ENCODE measurements around the gene MYL12B. TPM values are rescaled to one million over a fixed set of nuclear protein-coding genes. Genes with fewer than 3 reads are reported as not detected.

Gene MYL12B
- total RNA-seq, 2 experiments from 2014 or later: 313 to 322 TPM

DNA sequence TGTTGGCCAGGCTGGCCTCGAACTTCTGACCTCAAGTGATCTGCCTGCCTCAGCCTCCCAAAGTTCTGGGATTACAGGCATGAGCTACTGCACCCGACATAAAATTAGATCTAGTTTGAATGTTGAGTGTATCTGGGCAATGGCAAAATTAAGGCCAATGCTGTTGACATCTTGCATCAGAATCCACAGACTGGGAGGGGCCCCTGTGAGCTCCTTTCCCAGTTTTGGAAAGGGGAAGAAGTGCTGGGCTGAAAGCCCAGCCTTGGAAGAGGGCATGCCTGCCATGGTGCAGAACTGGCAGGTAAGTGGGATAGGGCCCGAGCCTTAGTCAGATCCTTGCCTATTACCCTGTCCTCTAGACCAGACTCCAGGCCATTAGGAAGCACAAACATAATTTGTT lies 37.7 kb upstream of the MYL12B start:
- H3K27ac Mint-ChIP-seq: no peak overlapping the region
- CTCF ChIA-PET: no interaction called here
- H3K9me3 Mint-ChIP-seq (ENCODE audit: low read depth): no peaks in the 10 kb centered on the region
- H3K4me3 Mint-ChIP-seq: no peak overlapping the region
- ATAC-seq: no peak
- no peak for DNase-seq
- H3K36me3 Mint-ChIP-seq: no peaks in the 10 kb centered on the region
- peaks cover 10% of the 10 kb centered on the region for H3K4me1 Mint-ChIP-seq
- H3K27me3 Mint-ChIP-seq: no peaks in the 10 kb centered on the region

DNA sequence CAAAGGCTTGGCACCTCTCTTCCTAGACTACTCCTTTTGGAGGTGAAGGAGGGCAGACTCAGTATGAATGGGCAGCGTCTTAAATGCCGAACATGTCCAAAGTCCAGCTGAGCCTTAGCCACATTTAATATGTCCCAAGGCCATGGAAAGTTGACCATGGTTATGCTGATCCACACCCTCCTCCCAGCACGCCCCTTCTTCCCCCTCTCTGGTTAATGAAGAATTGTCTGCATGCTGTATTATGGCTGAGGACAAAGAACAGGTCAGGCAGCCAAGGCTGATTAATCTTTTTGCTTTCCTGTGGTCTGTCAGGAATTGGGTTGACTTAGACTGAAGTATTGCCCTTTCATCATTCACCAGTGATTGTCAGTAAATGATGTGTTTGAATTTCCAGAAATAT lies 36.3 kb upstream of the MYL12B start:
- CTCF ChIA-PET: no interaction called here
- peaks cover 10% of the 10 kb centered on the region for H3K4me1 Mint-ChIP-seq
- no peaks in the 10 kb centered on the region for H3K36me3 Mint-ChIP-seq
- no peaks in the 10 kb centered on the region for H3K9me3 Mint-ChIP-seq (ENCODE audit: low read depth)
- H3K4me3 Mint-ChIP-seq: no peak overlapping the region
- DNase-seq (no peak), ATAC-seq (no peak)
- no peak overlapping the region for H3K27ac Mint-ChIP-seq
- no peaks in the 10 kb centered on the region for H3K27me3 Mint-ChIP-seq

DNA sequence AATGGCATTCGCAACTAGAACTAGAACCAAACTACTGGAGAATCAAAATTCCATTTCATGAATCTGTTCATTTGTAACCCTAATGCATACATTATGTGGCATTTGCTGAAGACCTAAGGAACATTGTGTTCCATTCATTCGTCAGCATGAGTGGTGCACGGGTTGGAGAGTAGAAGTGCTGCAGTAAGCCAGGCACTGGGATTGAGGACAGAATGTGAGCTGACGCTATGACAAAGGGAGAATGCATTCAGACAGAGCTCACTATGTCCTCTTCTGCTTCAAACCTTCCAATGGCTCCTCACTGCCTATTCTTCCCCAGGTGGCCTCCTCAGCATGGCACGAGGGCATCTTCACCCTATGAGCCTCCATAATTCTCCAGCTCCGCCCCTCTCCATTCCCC lies 35.9 kb upstream of the MYL12B start:
- no peak overlapping the region for H3K4me3 Mint-ChIP-seq
- H3K36me3 Mint-ChIP-seq: no peaks in the 10 kb centered on the region
- H3K27me3 Mint-ChIP-seq: no peaks in the 10 kb centered on the region
- no peak for ATAC-seq
- no peak overlapping the region for H3K27ac Mint-ChIP-seq
- DNase-seq: no peak
- CTCF ChIA-PET: no interaction called here
- H3K9me3 Mint-ChIP-seq (ENCODE audit: low read depth): no peaks in the 10 kb centered on the region
- H3K4me1 Mint-ChIP-seq: peaks cover 15% of the 10 kb centered on the region

DNA sequence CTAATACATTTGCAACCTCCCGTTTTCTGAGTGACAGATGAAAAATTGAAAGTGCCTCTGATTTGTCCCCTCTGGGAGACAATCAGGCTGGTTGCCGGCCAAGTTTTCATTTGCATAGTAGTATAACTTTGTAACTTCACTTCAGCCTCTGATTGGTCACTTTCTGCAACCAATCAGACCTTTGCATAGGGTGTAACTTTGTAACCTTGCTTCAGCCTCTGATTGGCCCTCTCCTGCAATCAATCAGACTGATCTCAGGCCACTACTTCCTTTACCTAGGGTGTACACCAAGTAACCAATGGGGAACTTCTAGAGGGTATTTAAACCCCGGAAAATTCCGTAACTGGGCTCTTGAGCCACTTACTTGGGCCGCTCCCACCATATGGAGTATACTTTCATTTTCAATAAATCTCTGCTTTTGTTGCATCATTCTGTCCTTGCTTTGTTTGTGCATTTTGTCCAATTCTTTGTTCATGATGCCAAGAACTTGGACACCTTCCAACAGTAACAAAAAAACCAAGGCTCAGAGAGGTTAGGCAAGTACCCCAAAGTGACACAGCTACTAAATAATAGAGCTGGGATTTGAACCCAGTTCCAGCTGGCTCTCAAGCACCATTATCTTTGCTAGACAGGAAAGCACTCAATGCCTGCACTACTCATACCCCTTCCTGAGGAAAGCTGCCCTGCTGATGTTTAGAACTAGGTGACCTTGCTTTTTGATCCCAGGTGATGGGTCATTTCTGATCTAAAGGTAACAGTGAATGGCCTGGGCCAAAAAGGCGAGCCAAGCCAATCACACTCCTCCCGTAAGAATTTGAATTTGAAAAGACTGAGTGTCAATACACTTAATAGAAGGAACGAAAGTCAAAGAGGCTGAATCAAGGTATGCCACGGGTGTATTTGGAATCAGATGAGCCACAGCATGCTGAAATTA lies 31.3 kb upstream of the MYL12B start:
- DNase-seq: no peak
- ATAC-seq: no peak
- Mint-ChIP-seq H3K36me3 (peaks cover 2% of the 10 kb centered on the region), H3K4me1 (peaks cover 8% of the 10 kb centered on the region), H3K27me3 (no peaks in the 10 kb centered on the region), H3K27ac (no peak overlapping the region), H3K4me3 (no peak overlapping the region), H3K9me3 (ENCODE audit: low read depth) (no peaks in the 10 kb centered on the region)
- CTCF ChIA-PET: interaction anchor here (0.6 to 1.2 kb wide), 2 partner anchors 10 to 228 kb away, joined by 4 read pairs; no protein-coding TSS in a partner anchor

DNA sequence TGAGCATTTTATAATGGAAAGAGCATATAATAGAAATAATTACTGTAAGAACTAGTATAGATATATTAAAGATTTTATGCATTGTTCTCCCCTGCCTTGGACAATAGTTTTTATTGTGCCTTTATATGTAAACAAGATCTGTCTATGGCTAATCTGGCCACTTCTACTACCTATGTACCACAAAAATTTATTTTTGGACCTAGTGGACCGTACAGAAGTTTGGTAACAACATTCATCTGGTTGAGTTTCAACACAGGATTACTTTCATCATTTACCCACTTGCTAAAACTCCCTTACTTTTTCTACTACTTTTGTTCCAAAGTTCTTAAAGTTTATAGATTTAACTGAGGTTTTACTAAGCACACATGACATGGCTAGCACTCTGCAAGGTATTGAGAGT lies 28.9 kb upstream of the MYL12B start:
- Mint-ChIP-seq H3K27ac (no peak overlapping the region), H3K27me3 (no peaks in the 10 kb centered on the region), H3K36me3 (peaks cover 2% of the 10 kb centered on the region), H3K9me3 (ENCODE audit: low read depth) (no peaks in the 10 kb centered on the region), H3K4me3 (no peak overlapping the region), H3K4me1 (peaks cover 6% of the 10 kb centered on the region)
- DNase-seq (no peak), ATAC-seq (no peak)
- CTCF ChIA-PET: no interaction called here

DNA sequence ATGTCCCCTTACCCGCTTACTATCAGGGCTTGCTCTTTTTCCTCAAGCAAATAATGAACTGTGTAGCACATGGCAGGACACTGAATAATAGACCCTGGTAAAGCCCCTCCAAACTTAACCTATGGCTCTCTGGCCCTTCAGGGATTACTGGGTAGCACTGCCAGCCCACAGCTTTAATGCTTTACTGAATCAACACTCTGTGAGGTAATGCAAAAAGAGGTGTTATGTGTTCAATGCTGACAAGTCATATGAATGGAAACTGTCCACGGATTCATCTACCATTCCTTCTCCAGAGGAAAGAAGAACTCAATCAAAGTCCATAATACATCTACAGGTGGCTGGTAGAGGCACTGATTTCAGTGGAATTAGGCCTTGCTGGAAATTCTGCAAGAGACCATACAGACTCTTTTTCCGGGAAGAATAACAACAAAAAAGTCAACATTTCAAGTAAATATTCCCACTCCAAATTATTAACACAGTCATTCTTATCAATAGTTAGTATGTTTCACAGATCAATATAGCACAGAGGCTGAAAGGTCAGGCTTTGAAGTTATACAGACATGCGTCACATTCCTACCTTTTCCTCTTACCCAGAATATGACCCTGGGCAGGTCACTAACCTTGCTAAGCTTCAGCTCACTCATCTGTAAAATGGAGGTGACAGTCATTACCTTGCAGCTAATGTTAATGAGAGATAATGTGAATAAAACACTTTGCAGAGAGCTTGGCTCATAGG lies 28.3 kb upstream of the MYL12B start:
- ATAC-seq: no peak
- Mint-ChIP-seq H3K4me3 (no peak overlapping the region), H3K36me3 (peaks cover 2% of the 10 kb centered on the region), H3K27me3 (no peaks in the 10 kb centered on the region), H3K27ac (no peak overlapping the region), H3K4me1 (peaks cover 6% of the 10 kb centered on the region), H3K9me3 (ENCODE audit: low read depth) (no peaks in the 10 kb centered on the region)
- CTCF ChIA-PET: interaction anchor here (1.4 to 1.6 kb wide), 2 partner anchors 12 to 104 kb away, joined by 3 to 7 read pairs; no protein-coding TSS in a partner anchor
- no peak for DNase-seq

DNA sequence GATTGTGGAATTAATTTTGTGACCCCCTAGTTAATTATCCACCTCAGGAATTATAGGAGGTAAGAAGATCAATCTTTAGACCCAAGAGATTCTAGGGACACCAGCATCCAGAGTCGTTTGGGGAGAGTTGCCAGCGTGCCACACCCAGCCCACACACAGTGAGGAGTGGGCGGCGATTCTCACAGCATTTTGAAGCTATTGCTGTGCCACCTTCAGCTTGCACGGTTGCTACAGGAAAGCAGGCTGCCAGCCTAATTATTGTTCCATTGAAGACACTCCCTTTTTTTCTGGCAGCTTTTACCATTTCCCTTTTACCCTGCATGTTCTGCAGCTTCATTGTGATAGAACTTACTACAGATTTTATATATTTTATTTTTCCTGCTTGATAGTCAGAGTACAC lies 27.5 kb upstream of the MYL12B start:
- no peaks in the 10 kb centered on the region for H3K9me3 Mint-ChIP-seq (ENCODE audit: low read depth)
- DNase-seq: no peak
- peaks cover 6% of the 10 kb centered on the region for H3K4me1 Mint-ChIP-seq
- peaks cover 6% of the 10 kb centered on the region for H3K36me3 Mint-ChIP-seq
- H3K27me3 Mint-ChIP-seq: no peaks in the 10 kb centered on the region
- H3K27ac Mint-ChIP-seq: no peak overlapping the region
- CTCF ChIA-PET: interaction anchor here (1.2 to 1.6 kb wide), 3 partner anchors 11 to 105 kb away, joined by 3 to 7 read pairs (median 3); no protein-coding TSS in a partner anchor
- no peak for ATAC-seq
- H3K4me3 Mint-ChIP-seq: no peak overlapping the region

DNA sequence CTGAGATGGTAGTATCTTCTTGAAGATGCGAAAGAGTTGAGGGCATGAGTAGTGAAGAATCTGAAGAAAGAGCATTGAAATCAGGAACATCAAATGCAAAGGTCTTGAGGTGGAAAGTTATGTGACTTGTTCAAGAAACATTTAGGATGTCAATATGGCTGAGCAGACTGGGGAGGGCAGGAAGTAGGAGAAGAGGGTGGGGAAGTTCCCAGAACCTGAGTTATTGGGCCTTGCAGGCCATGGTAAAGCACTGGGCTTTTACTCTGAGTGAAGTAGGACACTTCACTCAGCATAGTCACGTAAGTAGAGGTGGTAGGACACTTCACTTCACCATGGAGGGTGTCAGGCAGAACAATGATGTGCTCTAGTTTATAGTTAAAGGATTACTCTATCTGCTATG lies 26.1 kb upstream of the MYL12B start:
- no peak overlapping the region for H3K4me3 Mint-ChIP-seq
- no peak for ATAC-seq

DNA sequence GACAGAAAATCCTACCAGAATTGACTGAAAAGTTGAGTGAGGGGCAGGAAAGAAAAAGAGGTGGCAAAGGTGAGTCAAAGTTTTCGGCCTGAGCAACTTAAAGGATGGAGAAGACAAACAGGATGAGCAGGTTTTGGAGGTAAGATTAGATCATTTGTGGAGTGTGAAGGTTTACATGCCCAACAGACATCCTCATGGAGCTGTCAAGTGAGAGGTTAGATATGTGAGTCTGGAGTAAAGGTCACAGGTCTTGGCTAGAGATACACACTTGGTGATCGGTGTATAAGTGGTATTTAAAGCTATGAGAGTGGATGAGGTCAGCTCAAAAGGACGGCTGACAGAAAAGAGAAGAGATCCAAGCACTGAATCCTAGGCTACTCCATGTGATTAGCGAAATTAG lies 25.5 kb upstream of the MYL12B start:
- CTCF ChIA-PET: no interaction called here

More for the DNA sequence above, 26.1 kb upstream of the MYL12B start:
- DNase-seq: no peak
- H3K9me3 Mint-ChIP-seq (ENCODE audit: low read depth): peaks cover 5% of the 10 kb centered on the region
- no peaks in the 10 kb centered on the region for H3K27me3 Mint-ChIP-seq
- H3K27ac Mint-ChIP-seq: no peak overlapping the region
- CTCF ChIA-PET: no interaction called here
- H3K36me3 Mint-ChIP-seq: peaks cover 12% of the 10 kb centered on the region
- peaks cover 4% of the 10 kb centered on the region for H3K4me1 Mint-ChIP-seq

DNA sequence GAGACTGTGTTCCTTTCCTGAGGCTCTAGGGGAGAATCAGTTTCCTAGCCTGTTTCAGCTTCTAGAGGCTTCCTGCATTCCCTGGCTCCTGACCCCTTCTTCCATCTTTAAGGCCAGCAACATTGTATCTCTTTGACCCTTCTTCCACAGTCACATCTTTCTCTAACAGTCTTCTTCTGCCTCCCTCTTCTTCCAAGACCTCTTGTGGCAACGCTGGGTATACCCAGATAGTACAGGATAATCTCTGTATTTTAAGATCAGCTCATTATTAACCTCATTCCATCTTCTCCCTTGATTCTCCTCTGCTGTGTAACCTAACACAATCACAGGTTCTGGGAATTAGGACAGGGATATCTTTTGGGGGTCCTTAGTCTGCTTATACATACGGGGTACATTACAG lies 23.2 kb upstream of the MYL12B start:
- Mint-ChIP-seq H3K27me3 (no peaks in the 10 kb centered on the region), H3K27ac (no peak overlapping the region), H3K36me3 (peaks cover 23% of the 10 kb centered on the region), H3K4me3 (no peak overlapping the region), H3K9me3 (ENCODE audit: low read depth) (peaks cover 11% of the 10 kb centered on the region), H3K4me1 (peaks cover under 1% of the 10 kb centered on the region)
- DNase-seq: no peak
- no peak for ATAC-seq
- CTCF ChIA-PET: interaction anchor here (1.5 kb wide), 1 partner anchor 321 kb away, joined by 3 read pairs; no protein-coding TSS in a partner anchor

More for the DNA sequence above, 25.5 kb upstream of the MYL12B start:
- Mint-ChIP-seq H3K4me3 (no peak overlapping the region), H3K36me3 (peaks cover 15% of the 10 kb centered on the region), H3K9me3 (ENCODE audit: low read depth) (peaks cover 5% of the 10 kb centered on the region), H3K27me3 (no peaks in the 10 kb centered on the region), H3K4me1 (no peaks in the 10 kb centered on the region), H3K27ac (no peak overlapping the region)
- ATAC-seq: no peak
- DNase-seq: no peak

DNA sequence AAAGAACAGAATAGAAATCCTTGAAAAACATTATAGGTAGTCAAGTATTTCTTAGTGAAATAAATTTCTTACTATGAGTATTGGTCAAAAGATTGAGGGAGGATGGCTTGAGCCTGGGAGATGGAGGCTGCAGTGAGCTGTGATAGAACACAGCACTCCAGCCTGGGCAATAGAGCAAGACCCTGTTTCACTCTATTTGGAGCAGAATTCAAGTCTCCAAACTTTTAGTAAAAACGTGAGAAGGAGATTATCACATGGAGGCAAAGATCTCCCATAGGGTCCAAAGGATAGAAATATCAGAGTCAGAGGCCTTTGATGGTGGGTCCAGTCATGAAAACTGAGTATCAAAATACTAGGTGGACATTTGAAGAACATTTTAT lies 16.8 kb upstream of the MYL12B start:
- CTCF ChIA-PET: interaction anchor here (0.9 to 4.9 kb wide), 16 partner anchors 11 to 313 kb away, joined by 3 to 40 read pairs (median 6); no protein-coding TSS in a partner anchor
- H3K27me3 Mint-ChIP-seq: peaks cover 4% of the 10 kb centered on the region
- DNase-seq: no peak
- peak overlapping the region; percentile 92 for H3K4me3 Mint-ChIP-seq
- peaks cover 18% of the 10 kb centered on the region for H3K4me1 Mint-ChIP-seq
- H3K9me3 Mint-ChIP-seq (ENCODE audit: low read depth): peaks cover 11% of the 10 kb centered on the region
- peaks cover 46% of the 10 kb centered on the region for H3K36me3 Mint-ChIP-seq
- peak overlapping the region; percentile 99 for H3K27ac Mint-ChIP-seq
- no peak for ATAC-seq

DNA sequence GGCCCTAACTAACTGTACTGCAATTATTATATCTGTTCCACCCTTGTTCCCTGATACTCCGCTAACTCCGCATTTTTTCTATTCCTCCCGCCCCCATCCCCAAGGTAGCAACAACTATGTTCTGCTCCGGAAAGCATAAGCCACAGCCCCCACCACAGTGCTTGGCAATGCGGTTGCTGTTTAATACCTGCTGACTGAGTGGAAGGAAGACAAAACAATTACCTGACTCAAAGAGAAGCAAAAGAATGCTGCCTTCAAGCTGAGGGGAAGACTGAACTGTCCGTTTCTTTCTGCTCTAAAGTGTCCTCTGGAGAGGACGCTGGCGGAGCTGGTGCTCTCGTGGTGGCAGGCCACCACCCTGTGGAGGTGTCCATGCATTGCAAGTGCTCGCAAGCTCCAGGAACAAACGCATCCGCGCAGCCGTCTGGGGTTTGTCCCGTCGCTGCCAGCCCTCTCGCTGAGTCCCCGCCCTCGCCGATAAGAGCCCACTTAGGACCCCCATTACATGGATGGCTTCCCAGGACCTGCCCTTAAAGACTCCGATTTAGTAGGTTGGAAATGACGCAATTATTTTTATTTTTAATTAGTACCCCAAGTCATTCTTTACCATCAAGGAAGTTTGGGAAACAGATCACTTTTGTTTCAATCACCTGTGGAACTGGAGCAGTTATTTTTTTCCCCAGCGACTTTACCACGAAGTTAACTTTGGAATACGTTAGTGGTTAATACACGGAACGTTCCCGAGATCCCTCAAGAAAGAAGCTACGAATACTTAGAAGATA lies 15.9 kb upstream of the MYL12B start:
- H3K36me3 Mint-ChIP-seq: peaks cover 45% of the 10 kb centered on the region
- DNase-seq: peak; percentile 90
- H3K4me3 Mint-ChIP-seq: peak overlapping the region; percentile 92

More for the DNA sequence above, 15.9 kb upstream of the MYL12B start:
- peaks cover 24% of the 10 kb centered on the region for H3K4me1 Mint-ChIP-seq
- peak; percentile 56 for ATAC-seq
- H3K9me3 Mint-ChIP-seq (ENCODE audit: low read depth): peaks cover 6% of the 10 kb centered on the region
- CTCF ChIA-PET: interaction anchor here (0.6 to 4.9 kb wide), 42 partner anchors 12 to 591 kb away, joined by 3 to 40 read pairs (median 5); partner anchors contain the start of gene SMCHD1
- peak overlapping the region; percentile 99 for H3K27ac Mint-ChIP-seq
- H3K27me3 Mint-ChIP-seq: peaks cover 4% of the 10 kb centered on the region

Measured in activated CD8-positive, alpha-beta memory T cell treated with anti-CD3 and anti-CD28 coated beads, Interleukin-2, amount 10 ng/mL, durations not matched to agents 7 days and 5 days (primary cell).